K562 (cell line): ENCODE results near the gene LRRC7.

Experiments used
- ATF2 ChIP-seq: sonication (generic); formaldehyde crosslinking; IDR thresholded peaks from 2 replicates; pipeline ENCODE4 v1.8.1; 2022; ENCODE audit warnings: missing genetic modification reagents
- MXI1 ChIP-seq: IDR thresholded peaks from 2 replicates; pipeline ENCODE4 v1.6.1; 2011; ENCODE audit warnings: low read depth, mild to moderate bottlenecking, improper control_type of control experiment, low read length
- RBBP5 ChIP-seq: fragments of 200-600 bp; sonication (generic); IDR thresholded peaks from 2 replicates; pipeline ENCODE4 v1.6.1; 2012; ENCODE audit warnings: borderline replicate concordance, mild to moderate bottlenecking, low read length, control low read depth, inconsistent platforms; ENCODE audit not compliant: insufficient read depth, poor library complexity, severe bottlenecking
- RBM34 ChIP-seq: fragments of 200-400 bp; formaldehyde crosslinking; IDR thresholded peaks from 2 replicates; pipeline ENCODE4 v1.6.1; 2018; ENCODE audit warnings: low read length, borderline replicate concordance; ENCODE audit not compliant: insufficient read depth
- REST ChIP-seq, 2 experiments: fragments of 450-650 bp; formaldehyde crosslinking in 1 of 2; IDR thresholded peaks; 2 replicates each; pipeline versions ENCODE4 v1.4.0 to v1.6.1; 2014 to 2020; ENCODE audit warnings: mild to moderate bottlenecking in 2 of 2, borderline replicate concordance in 1 of 2, low read depth in 1 of 2
- TBP ChIP-seq: optimal IDR thresholded peaks from 2 replicates; pipeline ENCODE3; 2011; ENCODE audit warnings: low read depth, low read length, improper control_type of control experiment
- ZFP1 ChIP-seq: fragments of 450-650 bp; formaldehyde crosslinking; IDR thresholded peaks from 2 replicates; pipeline ENCODE4 v1.4.0; 2020; ENCODE audit warnings: mild to moderate bottlenecking, mixed read lengths
- ZNF184 ChIP-seq: sonication (generic); formaldehyde crosslinking; IDR thresholded peaks from 2 replicates; pipeline ENCODE4 v1.5.0; 2020; ENCODE audit warnings: missing genetic modification reagents
- ZNF436 ChIP-seq: fragments of 250-450, 450-650 bp; sonication (Bioruptor Pico); formaldehyde crosslinking; IDR thresholded peaks from 2 replicates; pipeline ENCODE4 v1.7.0; 2020; ENCODE audit warnings: mild to moderate bottlenecking
- ZNF507 ChIP-seq: conservative IDR thresholded peaks from 2 replicates; pipeline ENCODE4 v1.6.1; 2017; ENCODE audit warnings: missing genetic modification characterization, missing compliant biosample characterization

GRCh38 chr1:69755647-69756046 lies 187.9 kb downstream of the LRRC7 start:
- TF ChIP-seq MXI1 = no peak
- no peak for TF ChIP-seq RBBP5
- no peak for TF ChIP-seq ZNF507
- TF ChIP-seq TBP = no peak
- TF ChIP-seq RBM34 = no peak
- no peak for TF ChIP-seq ZNF184 (CRISPR knock-in tag)
- TF ChIP-seq ZNF436 (CRISPR knock-in tag) = no peak
- TF ChIP-seq REST (IDR thresholded peaks at IDR 0.05; ENCODE audit: borderline replicate concordance) = no peak
- no peak for TF ChIP-seq REST (CRISPR knock-in tag; IDR thresholded peaks at IDR 0.05; ENCODE audit: low read depth)
- no peak for TF ChIP-seq ZFP1 (CRISPR knock-in tag)
- no peak for TF ChIP-seq ATF2 (CRISPR knock-in tag)
